Measurements from ENCODE around the gene PCSK6.

The PCSK6 gene

GRCh38 chr15:101327147-101327740, 162.3 kb downstream of the PCSK6 start:
- no peak for DNase-seq
- no peak for TF ChIP-seq GATA1 (IDR thresholded peaks at IDR 0.05; ENCODE audit: low read depth, low read length)
- no peak for TF ChIP-seq POLR2A (IDR thresholded peaks at IDR 0.05; ENCODE audit: low read length)

GRCh38 chr15:101326462-101327146, 162.9 kb downstream of the PCSK6 start:
- no peak for DNase-seq
- TF ChIP-seq GATA1 (IDR thresholded peaks at IDR 0.05; ENCODE audit: low read depth, low read length): no peak

GRCh38 chr15:101326026-101326315, 163.5 kb downstream of the PCSK6 start:
- TF ChIP-seq POLR2A (IDR thresholded peaks at IDR 0.05; ENCODE audit: low read length) (no peak), GATA1 (IDR thresholded peaks at IDR 0.05; ENCODE audit: low read depth, low read length) (no peak)
- no peak for DNase-seq

- TF ChIP-seq POLR2A (IDR thresholded peaks at IDR 0.05; ENCODE audit: low read length) (no peak), GATA1 (IDR thresholded peaks at IDR 0.05; ENCODE audit: low read depth, low read length) (no peak)
- no peak for DNase-seq
Measured at GRCh38 chr15:101325263-101326025, 164.1 kb downstream of the PCSK6 start.

- TF ChIP-seq GATA1 (IDR thresholded peaks at IDR 0.05; ENCODE audit: low read depth, low read length) (no peak), POLR2A (IDR thresholded peaks at IDR 0.05; ENCODE audit: low read length) (no peak)
Measured at GRCh38 chr15:101324524-101325177, 164.9 kb downstream of the PCSK6 start.

GRCh38 chr15:101323793-101324523, 165.5 kb downstream of the PCSK6 start:
- TF ChIP-seq GATA1 (IDR thresholded peaks at IDR 0.05; ENCODE audit: low read depth, low read length): no peak
- no peak for DNase-seq

More at GRCh38 chr15:101324524-101325177, 164.9 kb downstream of the PCSK6 start:
- DNase-seq: no peak

- TF ChIP-seq POLR2A (IDR thresholded peaks at IDR 0.05; ENCODE audit: low read length): no peak
- no peak for TF ChIP-seq GATA1 (IDR thresholded peaks at IDR 0.05; ENCODE audit: low read depth, low read length)
- DNase-seq: no peak
Measured at GRCh38 chr15:101322854-101323477, 166.5 kb downstream of the PCSK6 start.

GRCh38 chr15:101322016-101322695, 167.4 kb downstream of the PCSK6 start:
- DNase-seq: no peak
- TF ChIP-seq GATA1 (IDR thresholded peaks at IDR 0.05; ENCODE audit: low read depth, low read length) (no peak), POLR2A (IDR thresholded peaks at IDR 0.05; ENCODE audit: low read length) (no peak)

GRCh38 chr15:101320501-101321052, 168.9 kb downstream of the PCSK6 start:
- DNase-seq: peak; percentile 19 to 51
- TF ChIP-seq GATA1 (IDR thresholded peaks at IDR 0.05; ENCODE audit: low read depth, low read length): no peak
- no peak for TF ChIP-seq POLR2A (IDR thresholded peaks at IDR 0.05; ENCODE audit: low read length)

GRCh38 chr15:101318839-101319238, 170.7 kb downstream of the PCSK6 start:
- DNase-seq: no peak

GRCh38 chr15:101318147-101318819, 171.2 kb downstream of the PCSK6 start:
- no peak for TF ChIP-seq POLR2A (IDR thresholded peaks at IDR 0.05; ENCODE audit: low read length)
- no peak for TF ChIP-seq GATA1 (IDR thresholded peaks at IDR 0.05; ENCODE audit: low read depth, low read length)
- DNase-seq: no peak

More at GRCh38 chr15:101318839-101319238, 170.7 kb downstream of the PCSK6 start:
- no peak for TF ChIP-seq GATA1 (IDR thresholded peaks at IDR 0.05; ENCODE audit: low read depth, low read length)
- TF ChIP-seq POLR2A (IDR thresholded peaks at IDR 0.05; ENCODE audit: low read length): no peak

GRCh38 chr15:101317336-101317872, 172.1 kb downstream of the PCSK6 start:
- no peak for DNase-seq
- TF ChIP-seq GATA1 (IDR thresholded peaks at IDR 0.05; ENCODE audit: low read depth, low read length) (no peak), POLR2A (IDR thresholded peaks at IDR 0.05; ENCODE audit: low read length) (no peak)

Measured in erythroblast (primary cell).